ENCODE data around the gene ADIG. TPM values are rescaled to one million over a fixed set of nuclear protein-coding genes. Genes with fewer than 3 reads are reported as not detected.

ADIG gene
- total RNA-seq, 4 donors from 2014 or later: not detected

DNA sequence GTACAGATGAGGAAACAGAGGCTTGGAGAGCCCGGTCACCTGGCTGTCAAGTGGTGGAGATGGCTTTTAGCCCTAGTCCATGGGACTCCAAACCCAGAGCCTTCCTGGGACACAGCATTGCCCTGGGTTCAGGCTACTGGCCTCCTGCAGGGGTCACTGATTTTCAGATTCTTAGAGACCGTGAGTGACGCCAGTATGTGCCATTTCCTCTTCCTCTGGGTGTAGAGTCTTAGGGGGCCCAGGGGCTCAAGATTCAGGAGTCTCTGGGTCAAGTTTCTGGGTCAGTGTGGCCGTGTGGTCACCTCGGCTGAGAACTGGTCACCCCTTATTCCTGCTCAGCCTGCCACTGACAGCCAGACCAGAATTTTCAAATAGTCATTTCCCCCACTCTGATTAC lies 21.2 kb downstream of the ADIG start:
- TF ChIP-seq POLR2A (IDR thresholded peaks at IDR 0.05): no peak
- TF ChIP-seq, protein P1, sequence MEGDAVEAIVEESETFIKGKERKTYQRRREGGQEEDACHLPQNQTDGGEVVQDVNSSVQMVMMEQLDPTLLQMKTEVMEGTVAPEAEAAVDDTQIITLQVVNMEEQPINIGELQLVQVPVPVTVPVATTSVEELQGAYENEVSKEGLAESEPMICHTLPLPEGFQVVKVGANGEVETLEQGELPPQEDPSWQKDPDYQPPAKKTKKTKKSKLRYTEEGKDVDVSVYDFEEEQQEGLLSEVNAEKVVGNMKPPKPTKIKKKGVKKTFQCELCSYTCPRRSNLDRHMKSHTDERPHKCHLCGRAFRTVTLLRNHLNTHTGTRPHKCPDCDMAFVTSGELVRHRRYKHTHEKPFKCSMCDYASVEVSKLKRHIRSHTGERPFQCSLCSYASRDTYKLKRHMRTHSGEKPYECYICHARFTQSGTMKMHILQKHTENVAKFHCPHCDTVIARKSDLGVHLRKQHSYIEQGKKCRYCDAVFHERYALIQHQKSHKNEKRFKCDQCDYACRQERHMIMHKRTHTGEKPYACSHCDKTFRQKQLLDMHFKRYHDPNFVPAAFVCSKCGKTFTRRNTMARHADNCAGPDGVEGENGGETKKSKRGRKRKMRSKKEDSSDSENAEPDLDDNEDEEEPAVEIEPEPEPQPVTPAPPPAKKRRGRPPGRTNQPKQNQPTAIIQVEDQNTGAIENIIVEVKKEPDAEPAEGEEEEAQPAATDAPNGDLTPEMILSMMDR (IDR thresholded peaks at IDR 0.05): no peak
- intact Hi-C loops (cut with DNase I; ENCODE audit: low total_unique reads): no loop called here
- WGBS, 2 donors: 59 to 62% methylated on average over 5 of the region's 5 CpGs
- H3K4me3 ChIP-seq (ENCODE audit: low read depth, poor library complexity, severe bottlenecking): no peak overlapping the region
- DNase-seq (ENCODE audit: low spot score in 2 of 2): no peak

DNA sequence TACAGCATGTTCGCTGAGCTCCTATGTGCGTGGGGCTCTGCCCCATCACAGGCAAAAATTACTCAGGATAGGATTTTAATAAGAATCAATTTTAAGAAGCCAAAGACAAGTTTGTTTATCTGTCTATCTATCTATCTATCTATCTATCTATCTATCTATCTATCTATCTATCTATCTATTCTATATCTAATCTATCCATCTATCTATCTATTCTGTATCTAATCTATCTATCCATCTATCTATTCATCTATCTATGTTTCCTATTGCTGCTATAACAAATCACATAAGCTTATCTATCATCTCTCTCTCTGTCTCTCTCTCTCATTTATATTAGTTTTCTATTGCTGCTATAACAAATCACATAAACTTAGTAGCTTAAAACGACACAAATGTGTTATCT lies 22.3 kb downstream of the ADIG start:
- intact Hi-C loops (cut with DNase I; ENCODE audit: low total_unique reads): no loop called here
- DNase-seq (ENCODE audit: low spot score in 2 of 2): no peak
- no peak for TF ChIP-seq POLR2A (IDR thresholded peaks at IDR 0.05)
- TF ChIP-seq, protein P1 (IDR thresholded peaks at IDR 0.05): no peak
- 71 to 75% methylated on average over 3 of the region's 3 CpGs for WGBS, 2 donors
- no peak overlapping the region for H3K4me3 ChIP-seq (ENCODE audit: low read depth, poor library complexity, severe bottlenecking)

DNA sequence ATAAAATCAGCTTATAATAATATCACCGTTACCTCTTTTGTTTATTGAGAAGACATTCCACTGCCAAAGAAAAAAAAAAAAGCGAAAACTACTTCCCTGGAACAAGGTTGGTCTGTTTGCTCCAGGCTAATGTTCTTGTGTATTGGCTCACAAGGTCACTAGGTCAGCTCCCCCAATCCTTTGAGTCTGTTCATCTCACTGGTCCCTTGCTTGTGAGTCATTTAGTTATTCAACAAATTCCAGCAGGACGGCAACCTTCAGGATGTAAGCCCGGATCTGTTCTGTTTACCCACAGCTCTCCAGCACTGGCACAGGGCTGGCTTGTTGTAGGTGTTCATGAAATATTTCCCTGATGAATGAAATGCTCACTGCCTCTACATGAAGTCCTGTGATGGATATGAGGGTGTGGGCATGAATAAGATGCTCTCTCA lies 23.9 kb downstream of the ADIG start:
- TF ChIP-seq POLR2A (IDR thresholded peaks at IDR 0.05): no peak
- TF ChIP-seq, protein P1 (IDR thresholded peaks at IDR 0.05): no peak
- intact Hi-C loops (cut with DNase I; ENCODE audit: low total_unique reads): no loop called here
- no peak overlapping the region for H3K4me3 ChIP-seq (ENCODE audit: low read depth, poor library complexity, severe bottlenecking)
- DNase-seq (ENCODE audit: low spot score in 2 of 2): no peak
- 46 to 49% methylated on average over 4 of the region's 4 CpGs for WGBS, 2 donors

DNA sequence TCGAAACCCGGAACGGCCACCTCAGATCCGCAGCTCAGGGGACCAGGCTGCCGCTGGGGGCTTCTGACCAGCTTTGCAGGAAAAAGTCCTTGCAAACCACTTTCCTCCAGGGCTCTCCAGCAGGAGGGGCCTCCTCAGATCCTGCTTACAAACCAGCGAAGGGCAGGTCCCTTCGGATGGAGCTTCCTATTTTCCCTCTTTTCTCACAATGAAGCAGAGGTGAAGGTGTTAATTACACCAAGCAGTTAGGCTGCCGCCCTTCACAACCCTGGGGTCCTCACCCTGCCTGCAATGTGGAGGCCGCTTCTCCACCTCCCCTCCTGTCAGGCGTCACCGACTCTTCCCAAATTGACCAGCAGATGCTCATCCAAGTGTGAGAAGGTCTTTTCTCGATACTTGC lies 26.4 kb downstream of the ADIG start:
- H3K4me3 ChIP-seq (ENCODE audit: low read depth, poor library complexity, severe bottlenecking): no peak overlapping the region
- TF ChIP-seq, protein P1 (IDR thresholded peaks at IDR 0.05): no peak
- no peak for TF ChIP-seq POLR2A (IDR thresholded peaks at IDR 0.05)
- WGBS, 2 donors: 50 to 55% methylated on average over 12 of the region's 12 CpGs
- intact Hi-C loops (cut with DNase I; ENCODE audit: low total_unique reads): no loop called here
- no peak for DNase-seq (ENCODE audit: low spot score in 2 of 2)

DNA sequence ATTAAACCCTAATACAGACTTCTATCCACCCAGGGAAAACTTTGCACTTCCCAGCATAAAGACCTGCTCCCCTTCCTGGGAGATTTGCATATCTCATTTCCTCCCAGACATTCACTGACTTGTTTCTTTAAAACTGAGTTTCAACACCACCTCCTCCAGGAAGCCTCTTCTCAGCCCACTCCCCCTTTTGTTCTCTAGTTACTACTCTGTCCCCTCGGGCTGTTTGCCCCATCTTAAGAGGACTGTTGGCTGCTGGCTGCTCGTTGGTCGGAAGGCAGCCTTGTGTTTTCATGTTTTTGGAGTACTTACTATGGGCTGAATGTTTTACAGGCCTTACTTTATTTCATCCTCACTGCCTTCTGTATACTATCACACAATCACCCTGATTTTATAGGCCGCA lies 27.2 kb downstream of the ADIG start:
- WGBS, 2 donors: 75 to 85% methylated on average over 4 of the region's 4 CpGs
- intact Hi-C loops (cut with DNase I; ENCODE audit: low total_unique reads): no loop called here
- no peak overlapping the region for H3K4me3 ChIP-seq (ENCODE audit: low read depth, poor library complexity, severe bottlenecking)
- no peak for DNase-seq (ENCODE audit: low spot score in 2 of 2)
- TF ChIP-seq POLR2A (IDR thresholded peaks at IDR 0.05): no peak
- TF ChIP-seq, protein P1 (IDR thresholded peaks at IDR 0.05): no peak

DNA sequence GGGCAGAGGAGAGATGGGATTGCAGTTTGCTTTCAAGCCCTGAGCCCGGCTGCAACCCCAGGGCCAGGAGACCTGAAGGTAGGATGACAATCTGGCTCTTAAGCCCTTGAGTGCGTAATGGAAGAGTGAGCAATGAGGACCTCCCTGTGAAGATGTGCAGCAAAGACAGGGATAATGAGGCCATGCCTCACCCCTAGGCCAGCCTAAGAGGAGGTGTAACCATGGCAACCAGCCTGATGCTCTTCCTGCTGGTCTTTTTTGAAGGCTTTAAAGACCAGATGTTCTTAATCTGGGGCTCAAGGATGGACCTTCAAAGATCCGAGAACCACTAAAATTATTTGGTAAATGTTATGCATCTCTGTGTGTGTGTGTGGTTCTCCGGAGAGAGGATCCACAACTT lies 28.8 kb downstream of the ADIG start:
- intact Hi-C loops (cut with DNase I; ENCODE audit: low total_unique reads): no loop called here
- WGBS, 2 donors: 68 to 71% methylated on average over 4 of the region's 4 CpGs
- DNase-seq (ENCODE audit: low spot score in 2 of 2): no peak
- TF ChIP-seq, protein P1 (IDR thresholded peaks at IDR 0.05): no peak
- H3K4me3 ChIP-seq (ENCODE audit: low read depth, poor library complexity, severe bottlenecking): no peak overlapping the region

Data from lower leg skin (tissue), 4 donors.